CD14-positive monocyte (primary cell): ENCODE results near the gene NOC2L. TPM values are rescaled to one million over a fixed set of nuclear protein-coding genes. Genes with fewer than 3 reads are reported as not detected.

Experiments used
- DNase-seq, 3 donors: peaks; one replicate each; pipeline ENCODE4 v3.0.0-alpha.2; 2011 to 2022
- H2AFZ ChIP-seq: 2 replicates; pipeline ENCODE4 v1.6.0; 2012; ENCODE audit warnings: mild to moderate bottlenecking, low read depth, low read length, inconsistent platforms; ENCODE audit not compliant: insufficient read depth, poor library complexity, severe bottlenecking
- H3K27ac ChIP-seq, 2 donors: 1 replicate in 1 of 2; 2 replicates in 1 of 2; pipeline ENCODE4 v1.5.1; 2012 to 2013; ENCODE audit warnings: low read length in 2 of 2, control low read depth in 1 of 2, inconsistent platforms in 1 of 2, low read depth in 1 of 2, mild to moderate bottlenecking in 1 of 2
- H3K27me3 ChIP-seq, 2 donors: one replicate each; pipeline versions ENCODE4 v1.6.0 to v1.6.1; 2011 to 2013; ENCODE audit warnings: low read length in 2 of 2; ENCODE audit not compliant: control insufficient read depth in 2 of 2, insufficient read depth in 2 of 2
- H3K36me3 ChIP-seq, 2 donors: replicated peaks in 1 of 2; 1 replicate in 1 of 2; 2 replicates in 1 of 2; pipeline versions ENCODE4 v1.5.1 to v1.6.1; 2012 to 2013; ENCODE audit warnings: low read length in 2 of 2, control low read depth in 1 of 2, inconsistent platforms in 1 of 2, mild to moderate bottlenecking in 1 of 2; ENCODE audit not compliant: insufficient read depth in 2 of 2, control insufficient read depth in 1 of 2
- H3K4me1 ChIP-seq, 2 donors: 1 replicate in 1 of 2; 2 replicates in 1 of 2; pipeline versions ENCODE4 v1.5.1 to v1.6.1; 2012 to 2013; ENCODE audit warnings: low read length in 2 of 2, control low read depth in 1 of 2, inconsistent platforms in 1 of 2, mild to moderate bottlenecking in 1 of 2, moderate library complexity in 1 of 2; ENCODE audit not compliant: insufficient read depth in 2 of 2, control insufficient read depth in 1 of 2
- H3K4me2 ChIP-seq: replicated peaks from 2 replicates; pipeline ENCODE3; 2012; ENCODE audit warnings: low read length, moderate library complexity, mild to moderate bottlenecking; ENCODE audit not compliant: poor library complexity, severe bottlenecking; ENCODE audit errors: extremely low read depth
- H3K4me3 ChIP-seq, 3 experiments: fragments of 200-600 bp in 1 of 3; sonication (generic) in 1 of 3; replicated peaks in 1 of 3; 1 replicate in 2 of 3; 2 replicates in 1 of 3; pipeline ENCODE4 v1.5.1; 2011 to 2013; ENCODE audit warnings: low read length in 3 of 3, mild to moderate bottlenecking in 3 of 3, control low read depth in 2 of 3, low read depth in 2 of 3, inconsistent platforms in 1 of 3, moderate library complexity in 1 of 3
- H3K79me2 ChIP-seq: 2 replicates; pipeline ENCODE4 v1.6.0; 2012; ENCODE audit warnings: mild to moderate bottlenecking, control low read depth, inconsistent platforms, low read length, moderate library complexity; ENCODE audit not compliant: insufficient read depth
- H3K9ac ChIP-seq: 2 replicates; pipeline ENCODE4 v1.6.0; 2017; ENCODE audit warnings: low read length, mild to moderate bottlenecking; ENCODE audit not compliant: insufficient read depth, poor library complexity, severe bottlenecking
- H3K9me3 ChIP-seq, 2 donors: replicated peaks in 1 of 2; 1 replicate in 1 of 2; 2 replicates in 1 of 2; pipeline versions ENCODE4 v1.5.1 to v1.6.1; 2012 to 2013; ENCODE audit warnings: low read length in 2 of 2, control low read depth in 1 of 2; ENCODE audit not compliant: control insufficient read depth in 1 of 2, insufficient read depth in 1 of 2
- H4K20me1 ChIP-seq: 2 replicates; pipeline ENCODE4 v1.6.0; 2012; ENCODE audit warnings: mild to moderate bottlenecking, low read length, control low read depth, moderate library complexity; ENCODE audit not compliant: insufficient read depth
- H3K27ac Mint-ChIP-seq, 7 donors: one replicate each; pipeline ENCODE4 v1.8.0; 2020; ENCODE audit warnings: mild to moderate bottlenecking in 7 of 7, mixed read lengths in 7 of 7, moderate library complexity in 6 of 7, inconsistent platforms in 2 of 7
- H3K27me3 Mint-ChIP-seq, 3 donors: one replicate each; pipeline ENCODE4 v1.8.0; 2021 to 2022; ENCODE audit warnings: low read depth in 3 of 3, mild to moderate bottlenecking in 3 of 3, mixed read lengths in 3 of 3, moderate library complexity in 3 of 3, inconsistent platforms in 1 of 3
- H3K36me3 Mint-ChIP-seq, 2 donors: one replicate each; pipeline ENCODE4 v1.8.0; 2020; ENCODE audit warnings: mixed read lengths in 2 of 2, inconsistent platforms in 1 of 2, mild to moderate bottlenecking in 1 of 2
- H3K4me1 Mint-ChIP-seq: one replicate; pipeline ENCODE4 v1.8.0; 2020; ENCODE audit warnings: mild to moderate bottlenecking, mixed read lengths
- H3K4me3 Mint-ChIP-seq, 2 donors: one replicate each; pipeline ENCODE4 v1.8.0; 2020; ENCODE audit warnings: mild to moderate bottlenecking in 2 of 2, mixed read lengths in 2 of 2, moderate library complexity in 1 of 2
- H3K9me3 Mint-ChIP-seq, 7 donors: one replicate each; pipeline ENCODE4 v1.8.0; 2020 to 2022; ENCODE audit warnings: mixed read lengths in 7 of 7, mild to moderate bottlenecking in 6 of 7, moderate library complexity in 6 of 7, inconsistent platforms in 2 of 7
- CTCF ChIP-seq: fragments of 200-600 bp; IDR thresholded peaks from one replicate; pipeline ENCODE4 v1.8.0; 2022; ENCODE audit warnings: antibody characterized with exemption, mild to moderate bottlenecking
- WGBS: methylation state at CpG from one replicate; pipeline ENCODE4 v1.1.5; 2013; ENCODE audit warnings: missing lambda C conversion rate; ENCODE audit not compliant: insufficient coverage; 5-methylcytosine and 5-hydroxymethylcytosine counted together
- intact Hi-C, 2 donors: fragments of 100-400 bp; cut with micrococcal nuclease; formaldehyde crosslinking; loops; one replicate each; pipeline versions ENCODE4 v1.15.0 to v1.15.1; 2023
- polyA plus RNA-seq, 3 donors: library from polyadenylated mRNA; depleted of rRNA in 1 of 3; unstranded in 2 of 3; stranded (reverse) in 1 of 3; fragments of 300-500 nt in 2 of 3; fragments of >200 nt in 1 of 3; fragmentation: Illumina TruSeq in 2 of 3; gene quantifications; 1 replicate in 2 of 3; 2 replicates in 1 of 3; pipeline ENCODE4 v1.2.3, GENCODE V29; 2012 to 2021

The NOC2L gene
- polyA plus RNA-seq, 3 donors, result 34.5 to 47.9 (median 35.8) TPM

- no peak for DNase-seq
- Mint-ChIP-seq H3K27ac (peak overlapping the region in 1 of 7 donors; percentile 63), H3K36me3 (peaks cover 16 to 19% of the 10 kb centered on the region in 2 donors), H3K4me1 (peaks cover 16% of the 10 kb centered on the region), H3K27me3 (peaks cover 25 to 47% (median 37%) of the 10 kb centered on the region in 3 donors), H3K9me3 (peaks cover 0 to 3% (median 0%) of the 10 kb centered on the region in 7 donors), H3K4me3 (no peak overlapping the region)
- H2AFZ ChIP-seq, result no peak overlapping the region
- H3K9me3 ChIP-seq, result peaks cover 0 to 8% of the 10 kb centered on the region in 2 donors
- no peak overlapping the region for H3K27ac ChIP-seq
- no peak overlapping the region for H3K4me3 ChIP-seq
- intact Hi-C loops, result loop anchor here in 1 of 2 donors (10.0 kb wide), 1 partner anchor 60 kb away; no protein-coding TSS in a partner anchor
- 94% methylated on average over 18 of the region's 51 CpGs for WGBS
- TF ChIP-seq CTCF, result no peak
- H3K9ac ChIP-seq, result no peak overlapping the region
- no peak overlapping the region for H3K4me2 ChIP-seq
- H3K36me3 ChIP-seq, result peaks cover 0 to 3% of the 10 kb centered on the region in 2 donors
- H3K4me1 ChIP-seq, result peaks cover 25 to 36% of the 10 kb centered on the region in 2 donors
- H3K27me3 ChIP-seq, result peaks cover 0 to 31% of the 10 kb centered on the region in 2 donors
- H4K20me1 ChIP-seq, result no peaks in the 10 kb centered on the region
- no peaks in the 10 kb centered on the region for H3K79me2 ChIP-seq
These were observed 5.9 kb upstream of the NOC2L start for GRCh38 chr1:964691-965525.

GRCh38 chr1:963746-964525 lies 4.9 kb upstream of the NOC2L start:
- Mint-ChIP-seq H3K27me3 (peaks cover 22 to 48% (median 32%) of the 10 kb centered on the region in 3 donors), H3K4me3 (no peak overlapping the region), H3K9me3 (no peaks in the 10 kb centered on the region), H3K27ac (no peak overlapping the region), H3K36me3 (peaks cover 16 to 19% of the 10 kb centered on the region in 2 donors), H3K4me1 (peaks cover 16% of the 10 kb centered on the region)
- Histone ChIP-seq H3K9me3 (no peaks in the 10 kb centered on the region), H3K36me3 (peaks cover 0 to 3% of the 10 kb centered on the region in 2 donors), H3K27me3 (peaks cover 0 to 31% of the 10 kb centered on the region in 2 donors), H3K4me1 (peaks cover 26 to 43% of the 10 kb centered on the region in 2 donors), H4K20me1 (no peaks in the 10 kb centered on the region), H3K9ac (no peak overlapping the region), H3K27ac (no peak overlapping the region), H3K4me2 (no peak overlapping the region), H2AFZ (no peak overlapping the region), H3K79me2 (peaks cover 2% of the 10 kb centered on the region), H3K4me3 (no peak overlapping the region)
- no peak for TF ChIP-seq CTCF
- WGBS, result 95% methylated on average over 30 of the region's 47 CpGs
- DNase-seq, result no peak
- intact Hi-C loops, result loop anchor here in 1 of 2 donors (10.0 kb wide), 1 partner anchor 59 kb away; no protein-coding TSS in a partner anchor
